GM21528 (cell line): ENCODE data around the gene LIN28A.
"Not testable (repeated sequence)": the region's sequence is repeated elsewhere in the genome, so short reads cannot be mapped to it uniquely, and the experiment has no call there.

ENCODE experiments used
- ATAC-seq: cut with Tn5 transposase; IDR thresholded peaks from one replicate; pipeline ENCODE4 v1.9.1; 2021; ENCODE audit warnings: mild to moderate bottlenecking, moderate library complexity; ENCODE audit not compliant: unreplicated experiment, low FRiP score

Gene LIN28A

GRCh38 chr1:26410706-26411623, at the start of gene LIN28A:
LIN28A (plus strand) TSS chr1:26410817; CDS start chr1:26410892, 75 bp downstream.
- no peak for ATAC-seq

GRCh38 chr1:26361605-26362122, 49.0 kb upstream of the LIN28A start:
- no peak for ATAC-seq

GRCh38 chr1:26362331-26362730, 48.3 kb upstream of the LIN28A start:
- no peak for ATAC-seq

GRCh38 chr1:26363549-26364448, 46.8 kb upstream of the LIN28A start:
- ATAC-seq, result no peak

GRCh38 chr1:26364956-26365355, 45.7 kb upstream of the LIN28A start:
- no peak for ATAC-seq

- no peak for ATAC-seq
Observed at GRCh38 chr1:26367441-26367840, 43.2 kb upstream of the LIN28A start.

- no peak for ATAC-seq
Observed at GRCh38 chr1:26368006-26368405, 42.6 kb upstream of the LIN28A start.

GRCh38 chr1:26368486-26368885, 42.1 kb upstream of the LIN28A start:
- no peak for ATAC-seq

- ATAC-seq, result no peak
Observed at GRCh38 chr1:26370591-26371382, 39.8 kb upstream of the LIN28A start.

GRCh38 chr1:26372039-26372438, 38.6 kb upstream of the LIN28A start:
- ATAC-seq, result no peak

GRCh38 chr1:26372611-26373010, 38.0 kb upstream of the LIN28A start, which contains the start of gene ZNF683:
ZNF683 (minus strand) TSS chr1:26372750; CDS start chr1:26368571, 4,179 bp downstream.
- not testable (repeated sequence) for ATAC-seq

GRCh38 chr1:26373281-26373680, 37.3 kb upstream of the LIN28A start:
- no peak for ATAC-seq

- ATAC-seq, result no peak
Observed at GRCh38 chr1:26373789-26374188, 36.8 kb upstream of the LIN28A start.

GRCh38 chr1:26374361-26374760, 36.3 kb upstream of the LIN28A start:
- not testable (repeated sequence) for ATAC-seq

- no peak for ATAC-seq
Observed at GRCh38 chr1:26375081-26375480, 35.5 kb upstream of the LIN28A start.

GRCh38 chr1:26376050-26376449, 34.6 kb upstream of the LIN28A start:
- no peak for ATAC-seq

GRCh38 chr1:26378088-26378878, 32.3 kb upstream of the LIN28A start:
- ATAC-seq, result peak; percentile 78

- no peak for ATAC-seq
Observed at GRCh38 chr1:26378879-26379251, 31.8 kb upstream of the LIN28A start.

GRCh38 chr1:26384076-26384475, 26.5 kb upstream of the LIN28A start:
- ATAC-seq, result no peak
